HG02970 (cell line): ENCODE data around the gene PLCB1.
"Not testable (repeated sequence)": the region's sequence is repeated elsewhere in the genome, so short reads cannot be mapped to it uniquely, and the experiment has no call there.

Source experiments
- ATAC-seq: cut with Tn5 transposase; IDR thresholded peaks from one replicate; pipeline ENCODE4 v1.9.1; 2021; ENCODE audit warnings: mild to moderate bottlenecking, moderate library complexity, moderate number of reproducible peaks; ENCODE audit not compliant: unreplicated experiment, low FRiP score

The PLCB1 gene

GRCh38 chr20:8788275-8788674 lies 656.2 kb downstream of the PLCB1 start:
- no peak for ATAC-seq

- no peak for ATAC-seq
Observed at GRCh38 chr20:8788831-8789230, 656.8 kb downstream of the PLCB1 start.

- ATAC-seq: peak; percentile 79
Observed at GRCh38 chr20:8790442-8791074, 658.5 kb downstream of the PLCB1 start.

GRCh38 chr20:8795404-8795803 lies 663.3 kb downstream of the PLCB1 start:
- ATAC-seq: no peak

- ATAC-seq: no peak
Observed at GRCh38 chr20:8796088-8796660, 664.1 kb downstream of the PLCB1 start.

- no peak for ATAC-seq
Observed at GRCh38 chr20:8798505-8798904, 666.4 kb downstream of the PLCB1 start.

- no peak for ATAC-seq
Observed at GRCh38 chr20:8800089-8800488, 668.0 kb downstream of the PLCB1 start.

- ATAC-seq: no peak
Observed at GRCh38 chr20:8801686-8802085, 669.6 kb downstream of the PLCB1 start.

- no peak for ATAC-seq
Observed at GRCh38 chr20:8803065-8803464, 671.0 kb downstream of the PLCB1 start.

- no peak for ATAC-seq
Observed at GRCh38 chr20:8803941-8804340, 671.9 kb downstream of the PLCB1 start.

GRCh38 chr20:8805737-8806442 lies 673.8 kb downstream of the PLCB1 start:
- no peak for ATAC-seq

- no peak for ATAC-seq
Observed at GRCh38 chr20:8807480-8808201, 675.6 kb downstream of the PLCB1 start.

GRCh38 chr20:8808202-8808535 lies 676.1 kb downstream of the PLCB1 start:
- ATAC-seq: no peak

- no peak for ATAC-seq
Observed at GRCh38 chr20:8809107-8809953, 677.3 kb downstream of the PLCB1 start.

GRCh38 chr20:8811801-8812594 lies 679.9 kb downstream of the PLCB1 start:
- ATAC-seq: no peak

GRCh38 chr20:8812817-8813216 lies 680.8 kb downstream of the PLCB1 start:
- ATAC-seq: no peak

- no peak for ATAC-seq
Observed at GRCh38 chr20:8815208-8815607, 683.1 kb downstream of the PLCB1 start.

GRCh38 chr20:8829256-8829655 lies 697.2 kb downstream of the PLCB1 start:
- no peak for ATAC-seq

- not testable (repeated sequence) for ATAC-seq
Observed at GRCh38 chr20:8834294-8834693, 702.2 kb downstream of the PLCB1 start.

GRCh38 chr20:8834851-8835250 lies 702.8 kb downstream of the PLCB1 start:
- no peak for ATAC-seq
